SK-N-SH (cell line): Measurements from ENCODE around the gene NRL. TPM values are rescaled to one million over a fixed set of nuclear protein-coding genes. Genes with fewer than 3 reads are reported as not detected.

Experiments
- CTCF ChIA-PET: fragments of 300-600, 350-600 bp; formaldehyde crosslinking; extraction: SDS; loops from one replicate; lab custom pipeline; 2021; lab: Yijun Ruan, JAX
- POLR2A ChIA-PET: fragments of 350-600 bp; sonication (Branson Sonifier 250); formaldehyde crosslinking; extraction: SDS; loops from one replicate; lab custom pipeline; 2020; ENCODE audit warnings: antibody characterized with exemption, inconsistent platforms; lab: Yijun Ruan, JAX
- DNase-seq: peaks from one replicate; pipeline ENCODE4 v3.0.0; 2012
- H2AFZ ChIP-seq: fragments of 200-600 bp; sonication (generic); 2 replicates; pipeline ENCODE4 v1.8.1; 2016; ENCODE audit warnings: antibody characterized with exemption, mild to moderate bottlenecking, low read depth
- H3F3A ChIP-seq: fragments of 200-600 bp; sonication (generic); replicated peaks from 2 replicates; pipeline ENCODE3; 2016; ENCODE audit warnings: antibody characterized with exemption, mild to moderate bottlenecking; ENCODE audit not compliant: insufficient read depth
- H3K27ac ChIP-seq, 2 experiments: fragments of 200-500 bp in 1 of 2; fragments of 200-600 bp in 1 of 2; sonication (Bioruptor generic) in 1 of 2; sonication (generic), shearing (Covaris generic) in 1 of 2; 2 replicates each; pipeline versions ENCODE4 v1.5.1 to v1.6.1; 2014 to 2016; ENCODE audit warnings: low read depth in 2 of 2, inconsistent platforms in 1 of 2, low read length in 1 of 2, mild to moderate bottlenecking in 1 of 2, mixed read lengths in 1 of 2
- H3K27me3 ChIP-seq: fragments of 200-600 bp; sonication (generic), shearing (Covaris generic); 2 replicates; pipeline ENCODE4 v1.6.1; 2016; ENCODE audit warnings: mixed run types; ENCODE audit not compliant: insufficient read depth
- H3K36me3 ChIP-seq, 2 experiments: fragments of 200-500 bp in 1 of 2; fragments of 200-600 bp in 1 of 2; sonication (Bioruptor generic) in 1 of 2; sonication (generic) in 1 of 2; replicated peaks in 1 of 2; 2 replicates each; pipeline versions ENCODE3 to v1.5.1; 2014 to 2016; ENCODE audit warnings: low read length in 1 of 2, mild to moderate bottlenecking in 1 of 2; ENCODE audit not compliant: insufficient read depth in 2 of 2, control insufficient read depth in 1 of 2
- H3K4me1 ChIP-seq, 2 experiments: fragments of 200-500 bp in 1 of 2; fragments of 200-600 bp in 1 of 2; sonication (Bioruptor generic) in 1 of 2; sonication (generic), shearing (Covaris generic) in 1 of 2; 2 replicates each; pipeline versions ENCODE4 v1.5.1 to v1.6.1; 2014 to 2016; ENCODE audit warnings: low read depth in 1 of 2, low read length in 1 of 2, mixed run types in 1 of 2; ENCODE audit not compliant: insufficient read depth in 2 of 2, control insufficient read depth in 1 of 2
- H3K4me2 ChIP-seq: fragments of 200-600 bp; sonication (generic), shearing (Covaris generic); 2 replicates; pipeline ENCODE4 v1.6.1; 2017; ENCODE audit warnings: mixed run types
- H3K4me3 ChIP-seq, 2 experiments: fragments of 200-500 bp in 1 of 2; fragments of 200-600 bp in 1 of 2; sonication (Bioruptor generic) in 1 of 2; sonication (generic), shearing (Covaris generic) in 1 of 2; 2 replicates each; pipeline versions ENCODE4 v1.5.1 to v1.8.1; 2014 to 2016; ENCODE audit warnings: low read depth in 2 of 2, inconsistent platforms in 1 of 2, low read length in 1 of 2, mild to moderate bottlenecking in 1 of 2, mixed read lengths in 1 of 2, moderate library complexity in 1 of 2
- H3K79me2 ChIP-seq: fragments of 200-600 bp; sonication (generic); 2 replicates; pipeline ENCODE4 v1.8.1; 2017; ENCODE audit warnings: mild to moderate bottlenecking; ENCODE audit not compliant: insufficient read depth
- H3K9ac ChIP-seq: fragments of 200-600 bp; sonication (generic); 2 replicates; pipeline ENCODE4 v1.6.1; 2017; ENCODE audit warnings: mixed run types
- H3K9me2 ChIP-seq: fragments of 200-600 bp; sonication (generic); 2 replicates; pipeline ENCODE4 v1.6.1; 2017; ENCODE audit warnings: mixed run types
- H3K9me3 ChIP-seq: fragments of 200-600 bp; sonication (generic); 2 replicates; pipeline ENCODE4 v1.6.1; 2017; ENCODE audit warnings: mixed run types, mild to moderate bottlenecking, moderate library complexity
- H4K20me1 ChIP-seq: fragments of 200-600 bp; sonication (generic); 2 replicates; pipeline ENCODE4 v1.6.1; 2017; ENCODE audit warnings: mild to moderate bottlenecking, mixed run types; ENCODE audit not compliant: insufficient read depth
- CHD2 ChIP-seq: fragments of 150-350 bp; IDR thresholded peaks from 2 replicates; pipeline ENCODE4 v1.6.1; 2018; ENCODE audit warnings: low read length; ENCODE audit not compliant: partially characterized antibody
- EZH2phosphoT487 ChIP-seq: fragments of 200-600 bp; sonication (generic); IDR thresholded peaks from 2 replicates; pipeline ENCODE4 v1.6.1; 2017; ENCODE audit warnings: low read depth, mixed run types, mild to moderate bottlenecking, antibody characterized with exemption, moderate library complexity, borderline replicate concordance
- FOXJ3 ChIP-seq: sonication (generic); formaldehyde crosslinking; IDR thresholded peaks from 2 replicates; pipeline ENCODE4 v1.5.1; 2020; ENCODE audit warnings: mild to moderate bottlenecking, missing genetic modification reagents
- FOXM1 ChIP-seq: IDR thresholded peaks from 2 replicates; pipeline ENCODE4 v1.4.0; 2012; ENCODE audit warnings: low read depth, mild to moderate bottlenecking
- GATA2 ChIP-seq: sonication (generic); formaldehyde crosslinking; IDR thresholded peaks from 2 replicates; pipeline ENCODE4 v1.5.0; 2020; ENCODE audit warnings: mild to moderate bottlenecking, missing genetic modification reagents
- IRF3 ChIP-seq: fragments of 150-350 bp; IDR thresholded peaks from 2 replicates; pipeline ENCODE4 v1.6.1; 2016; ENCODE audit warnings: mild to moderate bottlenecking, low read depth, low read length
- JUND ChIP-seq: IDR thresholded peaks from 2 replicates; pipeline ENCODE4 v1.4.0; 2012
- MEF2A ChIP-seq: IDR thresholded peaks from 2 replicates; pipeline ENCODE4 v1.4.0; 2012; ENCODE audit warnings: low read depth, borderline replicate concordance
- NRF1 ChIP-seq: IDR thresholded peaks from 2 replicates; pipeline ENCODE4 v1.6.1; 2012; ENCODE audit warnings: low read depth, mild to moderate bottlenecking, low read length
- PBX3 ChIP-seq: IDR thresholded peaks from 2 replicates; pipeline ENCODE4; 2012
- POLR2AphosphoS5 ChIP-seq: IDR thresholded peaks from 2 replicates; pipeline ENCODE4 v1.6.1; 2012; ENCODE audit warnings: low read depth, low read length
- SIN3A ChIP-seq: IDR thresholded peaks from 2 replicates; pipeline ENCODE4 v1.6.1; 2012; ENCODE audit warnings: low read depth, mild to moderate bottlenecking, low read length, moderate library complexity, borderline replicate concordance
- SMC3 ChIP-seq: IDR thresholded peaks from 2 replicates; pipeline ENCODE4 v1.6.1; 2012; ENCODE audit warnings: low read depth, low read length, improper control_type of control experiment
- TAF1 ChIP-seq: IDR thresholded peaks from 2 replicates; pipeline ENCODE4 v1.6.1; 2012; ENCODE audit warnings: low read depth, mild to moderate bottlenecking, low read length, moderate library complexity, borderline replicate concordance
- USF2 ChIP-seq: fragments of 150-350 bp; IDR thresholded peaks from 2 replicates; pipeline ENCODE4 v1.6.1; 2017; ENCODE audit warnings: antibody characterized with exemption, low read length, low read depth, borderline replicate concordance
- WGBS: methylation state at CpG from one replicate; pipeline ENCODE4 v1.1.6; 2017; ENCODE audit warnings: low lambda C conversion rate; 5-methylcytosine and 5-hydroxymethylcytosine counted together
- polyA plus RNA-seq, 3 experiments: library from polyadenylated mRNA; depleted of rRNA; stranded (reverse); fragments of >200 nt; gene quantifications; 2 replicates each; pipeline ENCODE4 v1.2.3, GENCODE V29; 2012
- TF ChIP-seq, protein P1 (sequence below): IDR thresholded peaks from 2 replicates; pipeline ENCODE4 v1.4.0; 2012; ENCODE audit warnings: low read depth
- TF ChIP-seq, protein P2 (sequence below): fragments of 200-600 bp; sonication (generic); IDR thresholded peaks from 2 replicates; pipeline ENCODE4 v1.6.1; 2017; ENCODE audit warnings: antibody characterized with exemption, mild to moderate bottlenecking, moderate library complexity

NRL gene
- polyA plus RNA-seq, 1 of the 3 experiments (the other 2 are of a cell fraction): 0.76 TPM

GRCh38 chr14:24054646-24055045 lies 60.1 kb downstream of the NRL start:
- H3K4me2 ChIP-seq: no peak overlapping the region
- 62% methylated on average over 5 of the region's 9 CpGs for WGBS
- TF ChIP-seq FOXJ3 (CRISPR knock-in tag) (no peak), IRF3 (no peak)
- ChIA-PET POLR2A (interaction anchor here (1.2 to 1.8 kb wide), 3 partner anchors 36 to 59 kb away, joined by 4 to 7 read pairs (median 4); partner anchors contain the start of gene PCK2), CTCF (interaction anchor here (0.8 to 42.8 kb wide), 4 partner anchors 9 to 45 kb away, joined by 3 to 1159 read pairs (median 4); partner anchors contain the start of gene PCK2)
- no peak overlapping the region for H3K27ac ChIP-seq
- H2AFZ ChIP-seq: no peak overlapping the region
- no peaks in the 10 kb centered on the region for H3K9me3 ChIP-seq
- no peaks in the 10 kb centered on the region for H3K79me2 ChIP-seq
- H3K4me1 ChIP-seq: peaks cover 0 to 20% of the 10 kb centered on the region in 2 experiments; a peak in 1 of 4 replicates
- no peak overlapping the region for H3K9ac ChIP-seq
- no peaks in the 10 kb centered on the region for H3K27me3 ChIP-seq
- H3K4me3 ChIP-seq: no peak overlapping the region
- no peaks in the 10 kb centered on the region for H3F3A ChIP-seq
- peak; percentile 1 for DNase-seq
- H4K20me1 ChIP-seq: no peaks in the 10 kb centered on the region
- no peaks in the 10 kb centered on the region for H3K36me3 ChIP-seq
- no peaks in the 10 kb centered on the region for H3K9me2 ChIP-seq

DNA sequence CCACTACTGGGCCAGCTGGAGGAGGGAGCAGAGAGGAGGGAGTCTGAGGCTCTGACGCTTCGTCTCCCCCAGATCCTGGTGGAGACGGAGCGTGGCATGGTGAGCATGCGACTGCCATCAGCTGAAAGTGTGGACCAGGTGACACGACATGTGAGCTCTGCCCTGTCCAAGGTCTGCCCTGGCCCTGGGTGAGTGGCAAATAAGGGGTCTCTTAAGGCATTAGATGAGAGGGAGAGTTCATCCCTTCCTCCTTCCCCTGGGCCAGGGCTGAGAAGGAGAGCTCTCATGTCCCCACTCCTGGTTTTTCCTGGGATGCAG lies 60.5 kb downstream of the NRL start:
- TF ChIP-seq FOXM1 (no peak), POLR2AphosphoS5 (no peak), EZH2phosphoT487 (no peak), MEF2A (no peak), NRF1 (no peak), SIN3A (no peak), USF2 (no peak), FOXJ3 (CRISPR knock-in tag) (no peak), SMC3 (no peak), IRF3 (no peak), PBX3 (no peak), TAF1 (no peak), GATA2 (no peak), CHD2 (no peak), JUND (no peak)
- TF ChIP-seq, protein P1, sequence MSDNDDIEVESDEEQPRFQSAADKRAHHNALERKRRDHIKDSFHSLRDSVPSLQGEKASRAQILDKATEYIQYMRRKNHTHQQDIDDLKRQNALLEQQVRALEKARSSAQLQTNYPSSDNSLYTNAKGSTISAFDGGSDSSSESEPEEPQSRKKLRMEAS: no peak
- TF ChIP-seq, protein P2, sequence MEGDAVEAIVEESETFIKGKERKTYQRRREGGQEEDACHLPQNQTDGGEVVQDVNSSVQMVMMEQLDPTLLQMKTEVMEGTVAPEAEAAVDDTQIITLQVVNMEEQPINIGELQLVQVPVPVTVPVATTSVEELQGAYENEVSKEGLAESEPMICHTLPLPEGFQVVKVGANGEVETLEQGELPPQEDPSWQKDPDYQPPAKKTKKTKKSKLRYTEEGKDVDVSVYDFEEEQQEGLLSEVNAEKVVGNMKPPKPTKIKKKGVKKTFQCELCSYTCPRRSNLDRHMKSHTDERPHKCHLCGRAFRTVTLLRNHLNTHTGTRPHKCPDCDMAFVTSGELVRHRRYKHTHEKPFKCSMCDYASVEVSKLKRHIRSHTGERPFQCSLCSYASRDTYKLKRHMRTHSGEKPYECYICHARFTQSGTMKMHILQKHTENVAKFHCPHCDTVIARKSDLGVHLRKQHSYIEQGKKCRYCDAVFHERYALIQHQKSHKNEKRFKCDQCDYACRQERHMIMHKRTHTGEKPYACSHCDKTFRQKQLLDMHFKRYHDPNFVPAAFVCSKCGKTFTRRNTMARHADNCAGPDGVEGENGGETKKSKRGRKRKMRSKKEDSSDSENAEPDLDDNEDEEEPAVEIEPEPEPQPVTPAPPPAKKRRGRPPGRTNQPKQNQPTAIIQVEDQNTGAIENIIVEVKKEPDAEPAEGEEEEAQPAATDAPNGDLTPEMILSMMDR: no peak
- H3K27ac ChIP-seq: no peak overlapping the region
- no peaks in the 10 kb centered on the region for H3K9me2 ChIP-seq
- no peaks in the 10 kb centered on the region for H3K27me3 ChIP-seq
- CTCF ChIA-PET: interaction anchor here (0.8 to 42.8 kb wide), 4 partner anchors 8 to 46 kb away, joined by 3 to 1159 read pairs (median 4); partner anchors contain the start of gene PCK2
- no peaks in the 10 kb centered on the region for H4K20me1 ChIP-seq
- no peak overlapping the region for H2AFZ ChIP-seq
- DNase-seq: no peak
- H3K4me3 ChIP-seq: no peak overlapping the region
- H3K79me2 ChIP-seq: no peaks in the 10 kb centered on the region
- H3K4me1 ChIP-seq: peaks cover 0 to 20% of the 10 kb centered on the region in 2 experiments; a peak in 1 of 4 replicates
- no peaks in the 10 kb centered on the region for H3K9me3 ChIP-seq
- 74% methylated on average over 5 of the region's 6 CpGs for WGBS
- no peak overlapping the region for H3K9ac ChIP-seq
- no peaks in the 10 kb centered on the region for H3K36me3 ChIP-seq
- no peak overlapping the region for H3K4me2 ChIP-seq
- no peaks in the 10 kb centered on the region for H3F3A ChIP-seq
- POLR2A ChIA-PET: interaction anchor here (1.2 to 1.8 kb wide), 3 partner anchors 36 to 60 kb away, joined by 4 to 7 read pairs (median 4); partner anchors contain the start of gene PCK2
